ENCODE measurements around the gene TNS4.

DNA sequence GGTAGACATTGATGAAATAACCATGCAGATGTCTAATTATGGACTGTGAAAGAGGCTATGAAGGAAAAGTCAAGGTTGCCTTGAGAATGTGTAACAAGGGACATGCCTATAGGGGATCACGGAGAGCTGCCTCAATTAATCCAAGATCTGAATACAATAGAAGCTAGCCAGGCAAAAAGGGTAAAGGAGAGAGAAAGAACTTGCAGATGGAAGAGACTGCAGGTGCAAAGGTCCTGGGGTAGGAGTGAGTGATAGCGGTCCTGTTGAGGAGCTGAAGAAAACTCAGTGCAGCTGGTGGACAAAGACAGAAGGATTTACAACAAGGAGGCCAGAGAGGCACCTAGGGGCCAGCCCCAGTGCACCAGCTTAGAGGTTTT lies 15.9 kb upstream of the TNS4 start:
- no peak for TF ChIP-seq ZNF75A (CRISPR knock-in tag; IDR thresholded peaks at IDR 0.05)
- no peak for TF ChIP-seq CTCF (IDR thresholded peaks at IDR 0.05 in 2 of 3, conservative IDR thresholded peaks at IDR 0.05 in 1 of 3; ENCODE audit: insufficient read depth in 2 of 3, low read depth in 1 of 3, low read length in 3 of 3)
- TF ChIP-seq FOSL1 (tag; conservative IDR thresholded peaks at IDR 0.05): no peak
- TF ChIP-seq ZFP36 (IDR thresholded peaks at IDR 0.05; ENCODE audit: low read depth, low read length, partially characterized antibody): no peak
- no peak for TF ChIP-seq ZNF41 (CRISPR knock-in tag; conservative IDR thresholded peaks at IDR 0.05)
- no peak for TF ChIP-seq CBX5 (IDR thresholded peaks at IDR 0.05; ENCODE audit: borderline replicate concordance, low read depth)
- TF ChIP-seq, protein P1, sequence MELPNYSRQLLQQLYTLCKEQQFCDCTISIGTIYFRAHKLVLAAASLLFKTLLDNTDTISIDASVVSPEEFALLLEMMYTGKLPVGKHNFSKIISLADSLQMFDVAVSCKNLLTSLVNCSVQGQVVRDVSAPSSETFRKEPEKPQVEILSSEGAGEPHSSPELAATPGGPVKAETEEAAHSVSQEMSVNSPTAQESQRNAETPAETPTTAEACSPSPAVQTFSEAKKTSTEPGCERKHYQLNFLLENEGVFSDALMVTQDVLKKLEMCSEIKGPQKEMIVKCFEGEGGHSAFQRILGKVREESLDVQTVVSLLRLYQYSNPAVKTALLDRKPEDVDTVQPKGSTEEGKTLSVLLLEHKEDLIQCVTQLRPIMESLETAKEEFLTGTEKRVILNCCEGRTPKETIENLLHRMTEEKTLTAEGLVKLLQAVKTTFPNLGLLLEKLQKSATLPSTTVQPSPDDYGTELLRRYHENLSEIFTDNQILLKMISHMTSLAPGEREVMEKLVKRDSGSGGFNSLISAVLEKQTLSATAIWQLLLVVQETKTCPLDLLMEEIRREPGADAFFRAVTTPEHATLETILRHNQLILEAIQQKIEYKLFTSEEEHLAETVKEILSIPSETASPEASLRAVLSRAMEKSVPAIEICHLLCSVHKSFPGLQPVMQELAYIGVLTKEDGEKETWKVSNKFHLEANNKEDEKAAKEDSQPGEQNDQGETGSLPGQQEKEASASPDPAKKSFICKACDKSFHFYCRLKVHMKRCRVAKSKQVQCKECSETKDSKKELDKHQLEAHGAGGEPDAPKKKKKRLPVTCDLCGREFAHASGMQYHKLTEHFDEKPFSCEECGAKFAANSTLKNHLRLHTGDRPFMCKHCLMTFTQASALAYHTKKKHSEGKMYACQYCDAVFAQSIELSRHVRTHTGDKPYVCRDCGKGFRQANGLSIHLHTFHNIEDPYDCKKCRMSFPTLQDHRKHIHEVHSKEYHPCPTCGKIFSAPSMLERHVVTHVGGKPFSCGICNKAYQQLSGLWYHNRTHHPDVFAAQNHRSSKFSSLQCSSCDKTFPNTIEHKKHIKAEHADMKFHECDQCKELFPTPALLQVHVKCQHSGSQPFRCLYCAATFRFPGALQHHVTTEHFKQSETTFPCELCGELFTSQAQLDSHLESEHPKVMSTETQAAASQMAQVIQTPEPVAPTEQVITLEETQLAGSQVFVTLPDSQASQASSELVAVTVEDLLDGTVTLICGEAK (IDR thresholded peaks at IDR 0.05): no peak
- TF ChIP-seq, protein P1 (CRISPR knock-in tag; IDR thresholded peaks at IDR 0.05): no peak
- no peak for TF ChIP-seq CBFB (CRISPR knock-in tag; IDR thresholded peaks at IDR 0.05)
- no peak for TF ChIP-seq POLR2AphosphoS5 (IDR thresholded peaks at IDR 0.05; ENCODE audit: control insufficient read depth, insufficient read depth, low read depth, low read length)
- TF ChIP-seq, protein P2, sequence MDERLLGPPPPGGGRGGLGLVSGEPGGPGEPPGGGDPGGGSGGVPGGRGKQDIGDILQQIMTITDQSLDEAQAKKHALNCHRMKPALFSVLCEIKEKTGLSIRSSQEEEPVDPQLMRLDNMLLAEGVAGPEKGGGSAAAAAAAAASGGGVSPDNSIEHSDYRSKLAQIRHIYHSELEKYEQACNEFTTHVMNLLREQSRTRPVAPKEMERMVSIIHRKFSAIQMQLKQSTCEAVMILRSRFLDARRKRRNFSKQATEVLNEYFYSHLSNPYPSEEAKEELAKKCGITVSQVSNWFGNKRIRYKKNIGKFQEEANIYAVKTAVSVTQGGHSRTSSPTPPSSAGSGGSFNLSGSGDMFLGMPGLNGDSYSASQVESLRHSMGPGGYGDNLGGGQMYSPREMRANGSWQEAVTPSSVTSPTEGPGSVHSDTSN (CRISPR knock-in tag; IDR thresholded peaks at IDR 0.05; ENCODE audit: low read depth): no peak
- TF ChIP-seq, protein P2 (tag; conservative IDR thresholded peaks at IDR 0.05; ENCODE audit: low read depth): no peak
- no peak for TF ChIP-seq ARHGAP35 (IDR thresholded peaks at IDR 0.05; ENCODE audit: partially characterized antibody)
- TF ChIP-seq ZNF24 (IDR thresholded peaks at IDR 0.05): no peak

Measured in K562 (cell line).